ENCODE measurements around the gene DUSP14. TPM values are rescaled to one million over a fixed set of nuclear protein-coding genes. Genes with fewer than 3 reads are reported as not detected.

The DUSP14 gene
- total and polyA plus RNA-seq, 2 of the 13 experiments (the other 11 are each of a cell fraction or from before 2014, with no cell fraction given): 33.5 to 39.8 TPM

DNA sequence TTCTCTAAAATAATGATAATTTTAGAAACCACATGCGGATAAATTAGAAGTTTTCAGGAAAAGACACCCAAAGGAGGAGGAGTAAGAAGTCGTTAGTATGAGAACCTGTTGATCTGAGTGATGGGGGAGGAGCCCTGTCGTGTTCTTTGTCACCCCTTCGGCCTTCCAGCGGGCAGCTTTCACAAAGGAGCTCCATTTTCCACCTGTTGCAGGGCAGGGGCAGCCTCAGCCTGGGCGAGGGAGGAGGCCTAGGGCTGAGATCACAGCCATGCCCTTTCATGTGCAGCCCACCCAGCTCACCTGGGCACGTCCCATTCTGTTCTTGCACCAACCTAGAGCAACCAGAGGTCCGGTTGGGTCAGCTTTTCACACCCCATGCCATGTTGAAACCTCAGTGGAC is 5.3 kb downstream of the DUSP14 start (continued):
- TF ChIP-seq, protein P1, sequence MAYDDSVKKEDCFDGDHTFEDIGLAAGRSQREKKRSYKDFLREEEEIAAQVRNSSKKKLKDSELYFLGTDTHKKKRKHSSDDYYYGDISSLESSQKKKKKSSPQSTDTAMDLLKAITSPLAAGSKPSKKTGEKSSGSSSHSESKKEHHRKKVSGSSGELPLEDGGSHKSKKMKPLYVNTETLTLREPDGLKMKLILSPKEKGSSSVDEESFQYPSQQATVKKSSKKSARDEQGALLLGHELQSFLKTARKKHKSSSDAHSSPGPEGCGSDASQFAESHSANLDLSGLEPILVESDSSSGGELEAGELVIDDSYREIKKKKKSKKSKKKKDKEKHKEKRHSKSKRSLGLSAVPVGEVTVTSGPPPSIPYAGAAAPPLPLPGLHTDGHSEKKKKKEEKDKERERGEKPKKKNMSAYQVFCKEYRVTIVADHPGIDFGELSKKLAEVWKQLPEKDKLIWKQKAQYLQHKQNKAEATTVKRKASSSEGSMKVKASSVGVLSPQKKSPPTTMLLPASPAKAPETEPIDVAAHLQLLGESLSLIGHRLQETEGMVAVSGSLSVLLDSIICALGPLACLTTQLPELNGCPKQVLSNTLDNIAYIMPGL (CRISPR knock-in tag; IDR thresholded peaks at IDR 0.05; ENCODE audit: borderline replicate concordance in 1 of 2, low read depth in 1 of 2): no peak
- TF ChIP-seq, protein P2, sequence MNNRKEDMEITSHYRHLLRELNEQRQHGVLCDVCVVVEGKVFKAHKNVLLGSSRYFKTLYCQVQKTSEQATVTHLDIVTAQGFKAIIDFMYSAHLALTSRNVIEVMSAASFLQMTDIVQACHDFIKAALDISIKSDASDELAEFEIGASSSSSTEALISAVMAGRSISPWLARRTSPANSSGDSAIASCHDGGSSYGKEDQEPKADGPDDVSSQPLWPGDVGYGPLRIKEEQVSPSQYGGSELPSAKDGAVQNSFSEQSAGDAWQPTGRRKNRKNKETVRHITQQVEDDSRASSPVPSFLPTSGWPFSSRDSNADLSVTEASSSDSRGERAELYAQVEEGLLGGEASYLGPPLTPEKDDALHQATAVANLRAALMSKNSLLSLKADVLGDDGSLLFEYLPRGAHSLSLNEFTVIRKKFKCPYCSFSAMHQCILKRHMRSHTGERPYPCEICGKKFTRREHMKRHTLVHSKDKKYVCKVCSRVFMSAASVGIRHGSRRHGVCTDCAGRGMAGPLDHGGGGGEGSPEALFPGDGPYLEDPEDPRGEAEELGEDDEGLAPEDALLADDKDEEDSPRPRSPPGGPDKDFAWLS (CRISPR knock-in tag; IDR thresholded peaks at IDR 0.05; ENCODE audit: borderline replicate concordance): no peak
- TF ChIP-seq ZNF558 (CRISPR knock-in tag; IDR thresholded peaks at IDR 0.05; ENCODE audit: borderline replicate concordance) (no peak), PHF20 (CRISPR knock-in tag; IDR thresholded peaks at IDR 0.05) (no peak), FOXK1 (CRISPR knock-in tag; IDR thresholded peaks at IDR 0.05; ENCODE audit: borderline replicate concordance, low read depth) (no peak), KLF6 (CRISPR knock-in tag; IDR thresholded peaks at IDR 0.05) (no peak), EED (CRISPR knock-in tag; IDR thresholded peaks at IDR 0.05) (no peak), KMT2A (CRISPR knock-in tag; IDR thresholded peaks at IDR 0.05) (no peak), ZNF224 (CRISPR knock-in tag; IDR thresholded peaks at IDR 0.05) (no peak), ZNF747 (CRISPR knock-in tag; IDR thresholded peaks at IDR 0.05; ENCODE audit: borderline replicate concordance) (0 out of 2 replicates have a peak, but pooled peaks have one; percentile 41), SP1 (IDR thresholded peaks at IDR 0.05) (no peak), SP1 (CRISPR knock-in tag; IDR thresholded peaks at IDR 0.05) (no peak)
- TF ChIP-seq, protein P3, sequence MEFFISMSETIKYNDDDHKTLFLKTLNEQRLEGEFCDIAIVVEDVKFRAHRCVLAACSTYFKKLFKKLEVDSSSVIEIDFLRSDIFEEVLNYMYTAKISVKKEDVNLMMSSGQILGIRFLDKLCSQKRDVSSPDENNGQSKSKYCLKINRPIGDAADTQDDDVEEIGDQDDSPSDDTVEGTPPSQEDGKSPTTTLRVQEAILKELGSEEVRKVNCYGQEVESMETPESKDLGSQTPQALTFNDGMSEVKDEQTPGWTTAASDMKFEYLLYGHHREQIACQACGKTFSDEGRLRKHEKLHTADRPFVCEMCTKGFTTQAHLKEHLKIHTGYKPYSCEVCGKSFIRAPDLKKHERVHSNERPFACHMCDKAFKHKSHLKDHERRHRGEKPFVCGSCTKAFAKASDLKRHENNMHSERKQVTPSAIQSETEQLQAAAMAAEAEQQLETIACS (CRISPR knock-in tag; IDR thresholded peaks at IDR 0.05): no peak
- TF ChIP-seq, protein P4, sequence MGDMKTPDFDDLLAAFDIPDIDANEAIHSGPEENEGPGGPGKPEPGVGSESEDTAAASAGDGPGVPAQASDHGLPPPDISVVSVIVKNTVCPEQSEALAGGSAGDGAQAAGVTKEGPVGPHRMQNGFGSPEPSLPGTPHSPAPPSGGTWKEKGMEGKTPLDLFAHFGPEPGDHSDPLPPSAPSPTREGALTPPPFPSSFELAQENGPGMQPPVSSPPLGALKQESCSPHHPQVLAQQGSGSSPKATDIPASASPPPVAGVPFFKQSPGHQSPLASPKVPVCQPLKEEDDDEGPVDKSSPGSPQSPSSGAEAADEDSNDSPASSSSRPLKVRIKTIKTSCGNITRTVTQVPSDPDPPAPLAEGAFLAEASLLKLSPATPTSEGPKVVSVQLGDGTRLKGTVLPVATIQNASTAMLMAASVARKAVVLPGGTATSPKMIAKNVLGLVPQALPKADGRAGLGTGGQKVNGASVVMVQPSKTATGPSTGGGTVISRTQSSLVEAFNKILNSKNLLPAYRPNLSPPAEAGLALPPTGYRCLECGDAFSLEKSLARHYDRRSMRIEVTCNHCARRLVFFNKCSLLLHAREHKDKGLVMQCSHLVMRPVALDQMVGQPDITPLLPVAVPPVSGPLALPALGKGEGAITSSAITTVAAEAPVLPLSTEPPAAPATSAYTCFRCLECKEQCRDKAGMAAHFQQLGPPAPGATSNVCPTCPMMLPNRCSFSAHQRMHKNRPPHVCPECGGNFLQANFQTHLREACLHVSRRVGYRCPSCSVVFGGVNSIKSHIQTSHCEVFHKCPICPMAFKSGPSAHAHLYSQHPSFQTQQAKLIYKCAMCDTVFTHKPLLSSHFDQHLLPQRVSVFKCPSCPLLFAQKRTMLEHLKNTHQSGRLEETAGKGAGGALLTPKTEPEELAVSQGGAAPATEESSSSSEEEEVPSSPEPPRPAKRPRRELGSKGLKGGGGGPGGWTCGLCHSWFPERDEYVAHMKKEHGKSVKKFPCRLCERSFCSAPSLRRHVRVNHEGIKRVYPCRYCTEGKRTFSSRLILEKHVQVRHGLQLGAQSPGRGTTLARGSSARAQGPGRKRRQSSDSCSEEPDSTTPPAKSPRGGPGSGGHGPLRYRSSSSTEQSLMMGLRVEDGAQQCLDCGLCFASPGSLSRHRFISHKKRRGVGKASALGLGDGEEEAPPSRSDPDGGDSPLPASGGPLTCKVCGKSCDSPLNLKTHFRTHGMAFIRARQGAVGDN (CRISPR knock-in tag; IDR thresholded peaks at IDR 0.05): peak; percentile 58
- TF ChIP-seq, protein P5, sequence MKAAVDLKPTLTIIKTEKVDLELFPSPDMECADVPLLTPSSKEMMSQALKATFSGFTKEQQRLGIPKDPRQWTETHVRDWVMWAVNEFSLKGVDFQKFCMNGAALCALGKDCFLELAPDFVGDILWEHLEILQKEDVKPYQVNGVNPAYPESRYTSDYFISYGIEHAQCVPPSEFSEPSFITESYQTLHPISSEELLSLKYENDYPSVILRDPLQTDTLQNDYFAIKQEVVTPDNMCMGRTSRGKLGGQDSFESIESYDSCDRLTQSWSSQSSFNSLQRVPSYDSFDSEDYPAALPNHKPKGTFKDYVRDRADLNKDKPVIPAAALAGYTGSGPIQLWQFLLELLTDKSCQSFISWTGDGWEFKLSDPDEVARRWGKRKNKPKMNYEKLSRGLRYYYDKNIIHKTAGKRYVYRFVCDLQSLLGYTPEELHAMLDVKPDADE (CRISPR knock-in tag; IDR thresholded peaks at IDR 0.05): no peak
- TF ChIP-seq, protein P6, sequence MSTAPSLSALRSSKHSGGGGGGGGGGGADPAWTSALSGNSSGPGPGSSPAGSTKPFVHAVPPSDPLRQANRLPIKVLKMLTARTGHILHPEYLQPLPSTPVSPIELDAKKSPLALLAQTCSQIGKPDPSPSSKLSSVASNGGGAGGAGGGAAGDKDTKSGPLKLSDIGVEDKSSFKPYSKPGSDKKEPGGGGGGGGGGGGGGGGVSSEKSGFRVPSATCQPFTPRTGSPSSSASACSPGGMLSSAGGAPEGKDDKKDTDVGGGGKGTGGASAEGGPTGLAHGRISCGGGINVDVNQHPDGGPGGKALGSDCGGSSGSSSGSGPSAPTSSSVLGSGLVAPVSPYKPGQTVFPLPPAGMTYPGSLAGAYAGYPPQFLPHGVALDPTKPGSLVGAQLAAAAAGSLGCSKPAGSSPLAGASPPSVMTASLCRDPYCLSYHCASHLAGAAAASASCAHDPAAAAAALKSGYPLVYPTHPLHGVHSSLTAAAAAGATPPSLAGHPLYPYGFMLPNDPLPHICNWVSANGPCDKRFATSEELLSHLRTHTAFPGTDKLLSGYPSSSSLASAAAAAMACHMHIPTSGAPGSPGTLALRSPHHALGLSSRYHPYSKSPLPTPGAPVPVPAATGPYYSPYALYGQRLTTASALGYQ (CRISPR knock-in tag; IDR thresholded peaks at IDR 0.05): no peak

All from HepG2 (cell line).